Karpas-422 (cell line): ENCODE results near the gene TMEM272. TPM values are rescaled to one million over a fixed set of nuclear protein-coding genes. Genes with fewer than 3 reads are reported as not detected.

Experiments used
- DNase-seq: peaks from one replicate; pipeline ENCODE4 v3.0.0-alpha.2; 2015
- H2AFZ ChIP-seq: fragments of 200-600 bp; sonication (generic); 2 replicates; pipeline ENCODE4 v1.6.1; 2014; ENCODE audit warnings: antibody characterized with exemption, low read length, mixed read lengths
- H3K27ac ChIP-seq: fragments of 200-600 bp; sonication (generic); 2 replicates; pipeline ENCODE4 v1.5.1; 2014; ENCODE audit warnings: mild to moderate bottlenecking, low read length, moderate library complexity
- H3K27me3 ChIP-seq: fragments of 200-600 bp; sonication (generic); 2 replicates; pipeline ENCODE4 v1.6.1; 2014; ENCODE audit warnings: low read length, mixed read lengths
- H3K36me3 ChIP-seq: fragments of 200-600 bp; sonication (generic); 2 replicates; pipeline ENCODE4 v1.6.1; 2014; ENCODE audit warnings: low read length, mixed read lengths; ENCODE audit not compliant: insufficient read depth
- H3K4me1 ChIP-seq: fragments of 200-600 bp; sonication (generic); 2 replicates; pipeline ENCODE4 v1.6.1; 2014; ENCODE audit warnings: mild to moderate bottlenecking, low read length, mixed read lengths
- H3K4me2 ChIP-seq: fragments of 200-600 bp; sonication (generic); 2 replicates; pipeline ENCODE4 v1.6.1; 2014; ENCODE audit warnings: low read length, low read depth, mild to moderate bottlenecking; ENCODE audit not compliant: poor library complexity, severe bottlenecking
- H3K4me3 ChIP-seq: fragments of 200-600 bp; sonication (generic); 2 replicates; pipeline ENCODE4 v1.5.1; 2014; ENCODE audit warnings: mild to moderate bottlenecking, antibody characterized with exemption, low read length, mixed read lengths
- H3K79me2 ChIP-seq: fragments of 200-600 bp; sonication (generic); 2 replicates; pipeline ENCODE4 v1.6.1; 2014; ENCODE audit warnings: mild to moderate bottlenecking, low read length, mixed read lengths
- H3K9ac ChIP-seq: fragments of 200-600 bp; sonication (generic); 2 replicates; pipeline ENCODE4 v1.6.0; 2014; ENCODE audit warnings: low read length
- H3K9me2 ChIP-seq: fragments of 200-600 bp; sonication (generic), shearing (Covaris generic); replicated peaks from 2 replicates; pipeline ENCODE4 v1.6.0; 2014; ENCODE audit warnings: mild to moderate bottlenecking, low read length, moderate library complexity; ENCODE audit not compliant: insufficient read depth
- H3K9me3 ChIP-seq: fragments of 300-700, 200-600 bp; sonication (generic); 2 replicates; pipeline ENCODE4 v1.6.1; 2014; ENCODE audit warnings: low read length, mixed read lengths
- H4K20me1 ChIP-seq: fragments of 200-600 bp; sonication (generic); 2 replicates; pipeline ENCODE4 v1.6.1; 2014; ENCODE audit warnings: mild to moderate bottlenecking, antibody characterized with exemption, low read length, low read depth; ENCODE audit not compliant: insufficient read depth
- total RNA-seq: library from RNA; depleted of rRNA; stranded (reverse); fragments of >200 nt; shearing (Covaris generic); gene quantifications from 2 replicates; pipeline ENCODE4 v1.2.3, GENCODE V29; 2014; ENCODE audit warnings: low replicate concordance

The TMEM272 gene
- total RNA-seq, 1 experiment from 2014 or later, result 0.15 TPM

DNA sequence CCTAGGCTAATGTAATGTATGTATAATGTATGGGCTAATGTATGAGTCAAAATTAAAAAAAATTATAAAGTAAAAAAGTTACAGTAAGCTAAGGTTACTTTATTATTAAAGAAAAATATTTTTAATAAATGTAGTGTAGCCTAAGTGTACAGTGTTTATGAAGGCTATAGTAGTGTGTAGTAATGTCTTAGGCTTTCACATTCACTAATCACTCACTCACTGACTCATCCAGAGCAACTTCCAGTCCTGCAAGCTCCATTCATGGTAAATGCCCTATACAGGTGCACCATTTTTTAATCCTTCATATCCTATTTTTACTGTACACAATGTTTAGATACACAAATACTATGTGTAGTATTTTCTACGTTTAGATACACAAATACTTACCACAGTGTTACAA, 1.8 kb upstream of the TMEM272 start:
- Histone ChIP-seq H3K27ac (no peak overlapping the region), H3K9ac (no peak overlapping the region), H3K4me2 (no peak overlapping the region), H3K9me2 (no peaks in the 10 kb centered on the region), H2AFZ (no peak overlapping the region), H3K9me3 (no peaks in the 10 kb centered on the region), H3K4me3 (no peak overlapping the region), H3K27me3 (no peaks in the 10 kb centered on the region), H3K4me1 (peaks cover 26% of the 10 kb centered on the region), H3K36me3 (no peaks in the 10 kb centered on the region), H3K79me2 (no peaks in the 10 kb centered on the region), H4K20me1 (no peaks in the 10 kb centered on the region)
- DNase-seq, result no peak

DNA sequence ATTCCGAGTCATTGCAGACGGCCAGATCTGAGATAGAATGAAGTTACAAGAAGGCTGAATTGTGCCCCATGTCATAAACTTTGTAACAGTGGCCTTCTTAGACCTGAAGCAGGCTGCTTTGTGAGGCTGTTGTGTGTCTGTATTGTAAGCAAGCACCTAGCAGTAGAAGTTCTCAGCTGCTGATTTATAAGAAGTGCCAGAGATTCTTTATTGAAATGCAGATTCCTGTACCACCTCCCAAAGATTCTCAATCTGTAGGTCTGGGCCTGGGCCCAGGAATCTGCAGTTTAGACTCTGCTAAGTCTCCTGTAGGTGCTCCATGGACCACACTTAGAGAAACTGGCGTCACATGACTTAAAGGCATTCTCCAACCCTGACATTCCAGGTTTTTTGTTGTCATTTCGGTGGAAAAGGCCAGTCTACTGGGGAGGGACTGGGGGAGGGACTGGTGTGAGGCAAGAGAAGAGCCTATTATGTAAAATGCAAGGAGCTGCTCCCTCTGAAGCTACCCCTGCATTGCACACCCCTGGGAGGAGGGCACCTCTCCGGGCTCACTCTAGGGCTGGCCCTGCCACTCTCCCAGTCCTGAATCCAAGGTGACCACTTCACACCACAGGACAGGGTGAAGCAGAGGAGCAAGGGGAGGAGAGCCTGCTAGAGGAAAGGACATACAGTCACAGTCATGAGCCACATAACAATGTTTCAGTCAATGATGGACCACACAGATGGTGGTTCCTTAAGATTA, 769 bp upstream of the TMEM272 start:
- H3K9ac ChIP-seq, result no peak overlapping the region

DNA sequence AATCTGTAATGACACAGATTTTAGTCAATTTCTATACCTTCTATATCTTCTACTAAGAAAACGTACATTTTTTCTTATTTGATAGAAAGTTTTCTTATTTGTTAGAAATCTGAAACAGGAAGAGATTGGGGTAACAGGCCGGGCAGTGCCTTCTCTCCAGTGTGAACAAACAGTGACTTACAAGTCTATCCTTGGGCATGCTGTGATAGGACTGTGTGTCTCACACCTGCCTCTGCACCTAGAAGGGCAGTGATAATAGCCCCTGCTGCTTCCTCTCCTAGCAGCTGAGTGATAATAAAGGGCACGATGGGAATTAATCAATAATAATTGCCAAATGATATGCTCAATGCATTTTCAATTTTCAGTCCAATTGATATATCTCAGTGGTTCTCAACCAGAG, 1.4 kb downstream of the TMEM272 start:
- H3K4me1 ChIP-seq, result peaks cover 25% of the 10 kb centered on the region
- no peak overlapping the region for H3K4me3 ChIP-seq
- H3K9me3 ChIP-seq, result no peaks in the 10 kb centered on the region
- no peaks in the 10 kb centered on the region for H4K20me1 ChIP-seq
- no peak for DNase-seq
- H3K4me2 ChIP-seq, result no peak overlapping the region
- no peaks in the 10 kb centered on the region for H3K27me3 ChIP-seq
- H3K27ac ChIP-seq, result no peak overlapping the region
- H3K9ac ChIP-seq, result no peak overlapping the region
- H3K36me3 ChIP-seq, result no peaks in the 10 kb centered on the region
- H3K79me2 ChIP-seq, result no peaks in the 10 kb centered on the region
- H3K9me2 ChIP-seq, result no peaks in the 10 kb centered on the region
- H2AFZ ChIP-seq, result no peak overlapping the region

More for the DNA sequence above, 769 bp upstream of the TMEM272 start:
- Histone ChIP-seq H3K79me2 (no peaks in the 10 kb centered on the region), H3K9me2 (no peaks in the 10 kb centered on the region), H3K4me3 (no peak overlapping the region), H3K36me3 (no peaks in the 10 kb centered on the region), H3K27me3 (no peaks in the 10 kb centered on the region), H3K4me2 (no peak overlapping the region), H3K4me1 (peaks cover 36% of the 10 kb centered on the region), H4K20me1 (no peaks in the 10 kb centered on the region), H3K9me3 (no peaks in the 10 kb centered on the region), H2AFZ (no peak overlapping the region), H3K27ac (no peak overlapping the region)
- no peak for DNase-seq

DNA sequence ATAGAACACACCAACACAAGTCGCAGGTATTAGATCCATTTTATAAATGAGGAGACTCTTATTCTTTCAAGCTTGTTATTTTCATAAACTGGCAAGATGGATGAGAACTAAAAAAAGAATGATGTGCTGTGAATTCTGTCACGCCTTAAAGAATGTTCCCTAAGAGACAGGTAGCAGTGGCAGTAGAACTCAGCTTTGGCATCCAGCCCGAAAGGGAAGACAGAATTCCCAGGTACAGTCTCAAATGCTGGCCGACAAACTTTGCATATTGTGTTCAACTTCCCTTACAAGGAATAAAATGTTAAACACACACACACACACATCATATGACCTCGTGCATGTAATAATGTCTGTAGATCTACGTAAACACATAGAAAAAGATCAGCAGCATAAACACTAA, 3.2 kb downstream of the TMEM272 start:
- no peak for DNase-seq
- no peaks in the 10 kb centered on the region for H3K79me2 ChIP-seq
- H3K27ac ChIP-seq, result no peak overlapping the region
- H3K4me1 ChIP-seq, result peaks cover 25% of the 10 kb centered on the region
- H3K9me2 ChIP-seq, result no peaks in the 10 kb centered on the region
- no peaks in the 10 kb centered on the region for H4K20me1 ChIP-seq
- H3K36me3 ChIP-seq, result no peaks in the 10 kb centered on the region
- H3K9ac ChIP-seq, result no peak overlapping the region
- no peak overlapping the region for H2AFZ ChIP-seq
- no peak overlapping the region for H3K4me3 ChIP-seq
- no peaks in the 10 kb centered on the region for H3K27me3 ChIP-seq
- peak overlapping the region; percentile 29 for H3K4me2 ChIP-seq
- H3K9me3 ChIP-seq, result no peaks in the 10 kb centered on the region

DNA sequence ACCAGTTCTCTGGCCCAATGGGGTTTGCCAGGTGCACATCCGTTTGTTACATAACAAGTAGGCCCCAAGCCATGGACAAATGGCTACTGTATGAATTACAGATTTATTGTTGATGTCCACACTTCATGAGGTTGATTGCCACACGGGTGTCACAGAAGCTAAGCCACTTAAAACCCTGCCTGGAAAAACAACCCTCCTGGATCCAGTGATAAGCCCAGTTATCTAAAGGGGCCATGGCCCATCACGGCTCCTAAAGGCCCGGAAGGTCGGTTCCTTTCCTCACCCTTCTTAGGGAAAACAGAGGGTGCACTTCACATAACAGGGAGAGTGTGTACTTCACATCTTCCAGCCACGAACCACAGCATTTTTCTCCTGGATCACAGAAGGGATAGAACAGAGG, 4.1 kb downstream of the TMEM272 start:
- Histone ChIP-seq H3K36me3 (no peaks in the 10 kb centered on the region), H3K9me2 (no peaks in the 10 kb centered on the region), H2AFZ (no peak overlapping the region), H3K9me3 (no peaks in the 10 kb centered on the region), H4K20me1 (no peaks in the 10 kb centered on the region), H3K9ac (no peak overlapping the region), H3K4me1 (peaks cover 30% of the 10 kb centered on the region), H3K4me2 (peak overlapping the region; percentile 29), H3K4me3 (no peak overlapping the region), H3K79me2 (no peaks in the 10 kb centered on the region), H3K27me3 (no peaks in the 10 kb centered on the region), H3K27ac (no peak overlapping the region)
- no peak for DNase-seq

DNA sequence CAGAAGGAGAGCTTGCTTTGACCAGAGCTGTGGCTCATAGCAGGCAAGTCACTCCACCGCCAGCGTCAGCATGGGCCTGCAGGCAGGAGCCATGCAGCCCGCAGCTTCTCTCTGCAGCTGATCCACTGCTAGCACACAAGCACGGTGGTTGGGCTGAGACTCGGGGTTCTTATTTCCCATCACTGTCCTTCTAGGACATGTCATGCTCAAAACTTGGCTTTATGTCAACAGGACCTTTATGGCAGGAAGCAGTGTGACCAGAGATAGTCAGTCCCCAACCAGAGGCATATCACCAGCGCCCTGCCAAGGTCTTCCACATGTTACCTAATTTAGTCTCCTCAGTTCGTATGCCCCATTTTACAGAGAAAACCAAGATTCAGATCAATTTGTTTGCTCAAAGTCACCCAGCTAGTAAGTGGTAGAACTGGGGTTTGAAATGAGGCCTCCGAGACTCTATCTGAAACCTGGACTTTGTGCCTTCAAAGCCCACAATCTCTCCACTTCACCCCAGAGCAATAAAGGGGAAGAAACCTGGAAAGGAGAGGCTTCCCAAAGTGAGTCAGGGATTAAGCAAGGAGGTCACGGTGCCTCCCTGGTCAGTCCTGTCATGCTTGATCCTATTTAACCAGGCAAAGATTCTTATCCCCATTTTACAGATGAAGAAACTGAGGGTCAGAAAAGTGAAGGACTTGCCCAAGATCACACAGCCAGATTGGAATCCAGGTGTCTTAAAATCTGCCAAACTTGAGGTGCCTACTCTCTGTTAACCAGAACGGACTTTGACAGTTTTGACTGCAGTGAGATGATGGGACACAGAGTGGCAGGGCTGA, 5.1 kb downstream of the TMEM272 start:
- Histone ChIP-seq H3K27ac (no peak overlapping the region), H3K36me3 (no peaks in the 10 kb centered on the region), H3K4me2 (no peak overlapping the region), H2AFZ (no peak overlapping the region), H3K79me2 (no peaks in the 10 kb centered on the region), H3K4me3 (no peak overlapping the region), H3K9me3 (no peaks in the 10 kb centered on the region), H3K4me1 (peaks cover 33% of the 10 kb centered on the region), H4K20me1 (no peaks in the 10 kb centered on the region), H3K27me3 (no peaks in the 10 kb centered on the region), H3K9me2 (no peaks in the 10 kb centered on the region), H3K9ac (no peak overlapping the region)
- no peak for DNase-seq

DNA sequence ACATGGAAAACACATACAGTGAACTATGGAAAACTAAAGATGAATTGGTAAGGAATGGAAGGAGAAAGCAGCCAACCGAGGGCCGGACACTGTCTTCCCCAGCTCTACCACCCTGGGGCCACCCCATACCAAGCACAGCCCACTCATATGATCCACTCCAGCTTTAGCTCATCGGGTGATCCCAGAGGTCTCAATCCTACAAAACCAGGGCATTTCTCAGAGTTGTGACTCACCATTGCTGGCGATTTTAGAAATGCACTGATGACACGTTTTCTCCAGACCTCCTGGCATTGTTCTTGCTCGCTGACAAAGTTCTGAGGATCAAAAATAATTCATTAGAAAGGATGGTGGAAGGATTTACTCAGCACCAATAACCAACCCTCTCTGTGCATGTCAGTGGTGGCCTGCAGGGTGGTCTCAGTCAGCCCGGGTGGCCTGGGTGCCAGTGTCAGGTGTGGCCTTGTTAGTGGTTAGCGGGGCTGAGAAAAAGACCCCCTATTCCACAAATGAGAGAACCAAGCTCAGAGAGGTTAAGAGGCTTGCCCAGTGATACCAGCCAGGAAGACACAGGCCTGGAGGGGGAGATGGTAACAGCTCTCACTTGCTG, 6.6 kb downstream of the TMEM272 start:
- no peaks in the 10 kb centered on the region for H3K9me2 ChIP-seq
- no peak overlapping the region for H3K9ac ChIP-seq
- no peaks in the 10 kb centered on the region for H3K27me3 ChIP-seq
- no peak overlapping the region for H3K4me3 ChIP-seq
- no peaks in the 10 kb centered on the region for H3K9me3 ChIP-seq
- H3K4me2 ChIP-seq, result no peak overlapping the region
- no peaks in the 10 kb centered on the region for H3K79me2 ChIP-seq
- no peaks in the 10 kb centered on the region for H3K36me3 ChIP-seq
- H3K4me1 ChIP-seq, result peaks cover 45% of the 10 kb centered on the region
- H3K27ac ChIP-seq, result no peak overlapping the region
- no peak for DNase-seq
- no peak overlapping the region for H2AFZ ChIP-seq
- no peaks in the 10 kb centered on the region for H4K20me1 ChIP-seq

DNA sequence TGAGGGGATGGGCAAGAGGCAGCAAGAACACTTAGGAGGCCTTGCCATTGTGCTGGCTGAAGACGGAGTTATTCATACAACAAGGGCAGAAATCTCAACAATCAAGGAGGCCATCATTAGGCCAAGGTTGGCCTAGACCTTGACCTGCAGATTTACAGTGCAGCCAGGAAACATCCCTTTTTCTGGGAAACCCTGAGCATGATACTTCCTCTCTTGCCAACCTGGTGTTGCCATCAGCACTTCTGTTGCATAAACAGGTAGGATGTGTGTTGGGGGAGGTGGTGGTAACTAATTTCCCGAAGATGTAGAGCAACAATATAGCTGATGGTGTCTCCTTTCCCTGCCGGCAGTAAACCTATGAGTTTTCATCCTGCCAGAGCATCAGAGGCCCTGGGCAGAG, 8.0 kb downstream of the TMEM272 start:
- Histone ChIP-seq H3K9me3 (no peaks in the 10 kb centered on the region), H3K4me1 (peaks cover 53% of the 10 kb centered on the region), H3K27me3 (no peaks in the 10 kb centered on the region), H3K4me3 (no peak overlapping the region), H3K9me2 (no peaks in the 10 kb centered on the region), H3K79me2 (no peaks in the 10 kb centered on the region), H3K27ac (no peak overlapping the region), H3K9ac (no peak overlapping the region), H3K36me3 (no peaks in the 10 kb centered on the region), H3K4me2 (no peak overlapping the region), H2AFZ (no peak overlapping the region), H4K20me1 (no peaks in the 10 kb centered on the region)
- DNase-seq, result no peak
